D341Med (cell line): ENCODE data around the gene ALK.
"Not testable (repeated sequence)": the region's sequence is repeated elsewhere in the genome, so short reads cannot be mapped to it uniquely, and the experiment has no call there.

ENCODE experiments used
- DNase-seq: peaks from one replicate; pipeline ENCODE4 v3.0.0; 2012; ENCODE audit warnings: low spot score

The ALK gene

GRCh38 chr2:29841386-29842004 lies 79.9 kb downstream of the ALK start:
- peak; percentile 62 for DNase-seq

GRCh38 chr2:29839306-29839705 lies 82.1 kb downstream of the ALK start:
- DNase-seq, result no peak

GRCh38 chr2:29837925-29838324 lies 83.5 kb downstream of the ALK start:
- DNase-seq, result no peak

GRCh38 chr2:29834624-29835023 lies 86.8 kb downstream of the ALK start:
- no peak for DNase-seq

- no peak for DNase-seq
Observed at GRCh38 chr2:29834036-29834540, 87.3 kb downstream of the ALK start.

GRCh38 chr2:29831560-29831959 lies 89.8 kb downstream of the ALK start:
- no peak for DNase-seq

- no peak for DNase-seq
Observed at GRCh38 chr2:29829841-29830240, 91.5 kb downstream of the ALK start.

- not testable (repeated sequence) for DNase-seq
Observed at GRCh38 chr2:29824145-29824544, 97.2 kb downstream of the ALK start.

- DNase-seq, result no peak
Observed at GRCh38 chr2:29821591-29821990, 99.8 kb downstream of the ALK start.

- no peak for DNase-seq
Observed at GRCh38 chr2:29819570-29819969, 101.8 kb downstream of the ALK start.

- no peak for DNase-seq
Observed at GRCh38 chr2:29817801-29818680, 103.3 kb downstream of the ALK start.

GRCh38 chr2:29817299-29817698 lies 104.1 kb downstream of the ALK start:
- no peak for DNase-seq

- DNase-seq, result no peak
Observed at GRCh38 chr2:29816651-29817050, 104.7 kb downstream of the ALK start.

GRCh38 chr2:29811378-29811777 lies 110.0 kb downstream of the ALK start:
- DNase-seq, result no peak

- no peak for DNase-seq
Observed at GRCh38 chr2:29810956-29811355, 110.4 kb downstream of the ALK start.

GRCh38 chr2:29808321-29808720 lies 113.1 kb downstream of the ALK start:
- no peak for DNase-seq

- no peak for DNase-seq
Observed at GRCh38 chr2:29807082-29807481, 114.3 kb downstream of the ALK start.

- no peak for DNase-seq
Observed at GRCh38 chr2:29806461-29806860, 114.9 kb downstream of the ALK start.

- DNase-seq, result no peak
Observed at GRCh38 chr2:29804671-29805070, 116.7 kb downstream of the ALK start.

- DNase-seq, result no peak
Observed at GRCh38 chr2:29803537-29803936, 117.8 kb downstream of the ALK start.

GRCh38 chr2:29802986-29803385 lies 118.4 kb downstream of the ALK start:
- no peak for DNase-seq

- no peak for DNase-seq
Observed at GRCh38 chr2:29799628-29800027, 121.8 kb downstream of the ALK start.

GRCh38 chr2:29797916-29798315 lies 123.5 kb downstream of the ALK start:
- DNase-seq, result no peak
